K562 (cell line): ENCODE results near the gene DHX40. TPM values are rescaled to one million over a fixed set of nuclear protein-coding genes. Genes with fewer than 3 reads are reported as not detected.

ENCODE experiments used
- ATF3 ChIP-seq, 2 experiments: fragments of 450-650 bp in 1 of 2; sonication (generic) in 1 of 2; formaldehyde crosslinking in 1 of 2; IDR thresholded peaks in 1 of 2; conservative IDR thresholded peaks in 1 of 2; 2 replicates each; pipeline versions ENCODE4 v1.6.1 to v1.8.1; 2016 to 2023; ENCODE audit warnings: mild to moderate bottlenecking in 2 of 2, moderate library complexity in 2 of 2, inconsistent platforms in 1 of 2, missing genetic modification reagents in 1 of 2
- BCLAF1 ChIP-seq, 2 experiments: fragments of 450-650 bp in 1 of 2; IDR thresholded peaks; 2 replicates each; pipeline ENCODE4 v1.6.1; 2011 to 2017; ENCODE audit warnings: low read depth in 2 of 2, antibody characterized with exemption in 1 of 2, borderline replicate concordance in 1 of 2, low read length in 1 of 2, mild to moderate bottlenecking in 1 of 2, mixed read lengths in 1 of 2; ENCODE audit not compliant: control insufficient read depth in 1 of 2
- CBFB ChIP-seq: sonication (generic); formaldehyde crosslinking; IDR thresholded peaks from 2 replicates; pipeline ENCODE4 v1.4.0; 2020; ENCODE audit warnings: mild to moderate bottlenecking, missing genetic modification reagents
- ELF4 ChIP-seq: fragments of 450-650 bp; formaldehyde crosslinking; IDR thresholded peaks from 2 replicates; pipeline ENCODE4 v1.4.0; 2022; ENCODE audit warnings: missing genetic modification characterization
- FOXO4 ChIP-seq: fragments of 450-650 bp; formaldehyde crosslinking; IDR thresholded peaks from 2 replicates; pipeline ENCODE4 v1.4.0; 2020; ENCODE audit warnings: mild to moderate bottlenecking, moderate library complexity
- KDM1A ChIP-seq, 2 experiments: fragments of 450-650 bp; IDR thresholded peaks; 2 replicates each; pipeline ENCODE4 v1.6.1; 2016; ENCODE audit warnings: mild to moderate bottlenecking in 2 of 2
- NFIX ChIP-seq: fragments of 250-450 bp; sonication (Bioruptor Pico); IDR thresholded peaks from 2 replicates; pipeline ENCODE4 v1.4.0; 2020; ENCODE audit warnings: low read depth, mild to moderate bottlenecking, moderate library complexity
- NFRKB ChIP-seq: fragments of 450-650 bp; IDR thresholded peaks from 2 replicates; pipeline ENCODE4 v1.6.1; 2016; ENCODE audit warnings: low read depth
- RAD21 ChIP-seq, 2 experiments: fragments of 250-450 bp in 1 of 2; fragments of 450-650 bp in 1 of 2; sonication (Bioruptor Pico) in 1 of 2; formaldehyde crosslinking in 1 of 2; IDR thresholded peaks in 1 of 2; conservative IDR thresholded peaks in 1 of 2; 2 replicates each; pipeline versions ENCODE4 v1.4.0 to v1.8.0; 2020 to 2022; ENCODE audit warnings: mild to moderate bottlenecking in 2 of 2, moderate library complexity in 1 of 2
- SMARCE1 ChIP-seq: fragments of 450-650 bp; IDR thresholded peaks from 2 replicates; pipeline ENCODE4 v1.7.1; 2016; ENCODE audit warnings: mild to moderate bottlenecking
- TAF1 ChIP-seq: IDR thresholded peaks from 2 replicates; pipeline ENCODE4 v1.6.1; 2011; ENCODE audit warnings: mild to moderate bottlenecking, low read length, moderate library complexity; ENCODE audit not compliant: insufficient read depth, control insufficient read depth, severe bottlenecking; ENCODE audit errors: extremely low read depth
- ZNF124 ChIP-seq: sonication (generic); formaldehyde crosslinking; IDR thresholded peaks from 2 replicates; pipeline ENCODE4 v1.8.1; 2022; ENCODE audit warnings: missing genetic modification reagents
- polyA plus RNA-seq, 8 experiments: library from polyadenylated mRNA; depleted of rRNA in 4 of 8; stranded (reverse) in 5 of 8; unstranded in 3 of 8; fragments of >200 nt; fragmentation: Nextera tagmentation in 2 of 8; fragmentation: Illumina TruSeq in 1 of 8; extraction: Ambion mirVana in 2 of 8; extraction: Trizol in 1 of 8; gene quantifications; 2 replicates each; pipeline versions ENCODE4 v1.2.1 to v1.2.3, GENCODE V29; 2011 to 2014; ENCODE audit warnings: inconsistent platforms in 1 of 8, missing spikeins in 1 of 8
- total RNA-seq, 7 experiments: library from RNA; depleted of rRNA in 6 of 7; stranded (reverse); fragments of >200 nt in 6 of 7; fragmentation: Illumina TruSeq in 2 of 7; extraction: Trizol in 2 of 7; gene quantifications; 2 replicates each; pipeline versions ENCODE4 v1.2.1 to v1.2.3, GENCODE V29; 2011 to 2021; ENCODE audit warnings: low replicate concordance in 1 of 7
- TF ChIP-seq, protein P1 (sequence below): sonication (generic); formaldehyde crosslinking; IDR thresholded peaks from 2 replicates; pipeline ENCODE4 v1.8.0; 2022; ENCODE audit warnings: mild to moderate bottlenecking, missing genetic modification reagents
- TF ChIP-seq, protein P2 (sequence below): IDR thresholded peaks from 2 replicates; pipeline ENCODE4 v1.6.1; 2012; ENCODE audit warnings: low read depth, low read length, improper control_type of control experiment, borderline replicate concordance
- TF ChIP-seq, protein P3 (sequence below): fragments of 450-650 bp; formaldehyde crosslinking; IDR thresholded peaks from 2 replicates; pipeline ENCODE4 v1.4.0; 2020; ENCODE audit warnings: mild to moderate bottlenecking, moderate library complexity

DHX40 gene
- total and polyA plus RNA-seq, 9 of the 15 experiments (the other 6 are each of a cell fraction or from before 2014, with no cell fraction given), result 7.2 to 38.6 (median 18.7) TPM

DNA sequence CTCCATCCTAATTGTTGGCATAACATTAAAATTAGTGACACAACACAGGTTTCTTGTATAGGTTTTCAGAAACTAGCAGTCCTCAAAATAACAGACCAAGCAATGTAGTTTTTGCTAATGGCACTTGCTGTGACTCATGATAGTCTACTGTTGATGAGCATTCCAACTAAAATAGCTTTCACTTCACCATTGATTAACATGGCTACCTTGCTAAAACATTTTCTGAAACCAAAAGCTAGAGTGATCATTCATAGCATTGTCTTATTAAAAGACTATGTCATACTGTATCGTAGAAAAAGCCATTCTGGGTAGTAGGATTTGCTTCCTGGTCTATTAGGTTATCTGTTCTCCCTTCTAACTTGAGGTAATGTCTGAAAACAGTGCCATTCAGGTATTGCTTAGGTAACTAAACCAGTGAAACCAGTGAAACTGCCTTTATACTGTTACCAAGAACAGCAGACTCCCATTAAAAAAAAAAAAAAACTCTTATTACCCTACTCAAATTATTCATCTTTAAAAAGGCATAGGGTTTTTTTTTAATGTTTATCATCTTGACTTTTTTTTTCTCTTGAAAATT lies 51.8 kb downstream of the DHX40 start (continued):
- TF ChIP-seq BCLAF1 (IDR thresholded peaks at IDR 0.05; ENCODE audit: borderline replicate concordance in 1 of 2, control insufficient read depth in 1 of 2, low read depth in 2 of 2, low read length in 1 of 2), result 0 out of 4 replicates have a peak, but pooled peaks of 1 of the 2 experiments have one; percentile 12
- TF ChIP-seq, protein P1, sequence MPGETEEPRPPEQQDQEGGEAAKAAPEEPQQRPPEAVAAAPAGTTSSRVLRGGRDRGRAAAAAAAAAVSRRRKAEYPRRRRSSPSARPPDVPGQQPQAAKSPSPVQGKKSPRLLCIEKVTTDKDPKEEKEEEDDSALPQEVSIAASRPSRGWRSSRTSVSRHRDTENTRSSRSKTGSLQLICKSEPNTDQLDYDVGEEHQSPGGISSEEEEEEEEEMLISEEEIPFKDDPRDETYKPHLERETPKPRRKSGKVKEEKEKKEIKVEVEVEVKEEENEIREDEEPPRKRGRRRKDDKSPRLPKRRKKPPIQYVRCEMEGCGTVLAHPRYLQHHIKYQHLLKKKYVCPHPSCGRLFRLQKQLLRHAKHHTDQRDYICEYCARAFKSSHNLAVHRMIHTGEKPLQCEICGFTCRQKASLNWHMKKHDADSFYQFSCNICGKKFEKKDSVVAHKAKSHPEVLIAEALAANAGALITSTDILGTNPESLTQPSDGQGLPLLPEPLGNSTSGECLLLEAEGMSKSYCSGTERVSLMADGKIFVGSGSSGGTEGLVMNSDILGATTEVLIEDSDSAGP, result no peak
- TF ChIP-seq, protein P2, sequence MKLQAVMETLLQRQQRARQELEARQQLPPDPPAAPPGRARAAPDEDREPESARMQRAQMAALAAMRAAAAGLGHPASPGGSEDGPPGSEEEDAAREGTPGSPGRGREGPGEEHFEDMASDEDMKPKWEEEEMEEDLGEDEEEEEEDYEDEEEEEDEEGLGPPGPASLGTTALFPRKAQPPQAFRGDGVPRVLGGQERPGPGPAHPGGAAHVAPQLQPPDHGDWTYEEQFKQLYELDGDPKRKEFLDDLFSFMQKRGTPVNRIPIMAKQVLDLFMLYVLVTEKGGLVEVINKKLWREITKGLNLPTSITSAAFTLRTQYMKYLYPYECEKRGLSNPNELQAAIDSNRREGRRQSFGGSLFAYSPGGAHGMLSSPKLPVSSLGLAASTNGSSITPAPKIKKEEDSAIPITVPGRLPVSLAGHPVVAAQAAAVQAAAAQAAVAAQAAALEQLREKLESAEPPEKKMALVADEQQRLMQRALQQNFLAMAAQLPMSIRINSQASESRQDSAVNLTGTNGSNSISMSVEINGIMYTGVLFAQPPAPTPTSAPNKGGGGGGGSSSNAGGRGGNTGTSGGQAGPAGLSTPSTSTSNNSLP, result no peak
- peak; percentile 15; the same call in 1 of the 2 replicates for TF ChIP-seq ATF3 (IDR thresholded peaks at IDR 0.05)
- TF ChIP-seq ATF3 (CRISPR knock-in tag; conservative IDR thresholded peaks at IDR 0.05), result no peak
- TF ChIP-seq FOXO4, result no peak
- TF ChIP-seq NFRKB, result peak; percentile 25; the same call in 1 of the 2 replicates
- TF ChIP-seq RAD21 (CRISPR knock-in tag; conservative IDR thresholded peaks at IDR 0.05 in 1 of 2, IDR thresholded peaks at IDR 0.05 in 1 of 2), result no peak
- no peak for TF ChIP-seq NFIX
- peak; percentile 4; the same call in 1 of the 2 replicates for TF ChIP-seq ELF4 (CRISPR knock-in tag)
- TF ChIP-seq, protein P3, sequence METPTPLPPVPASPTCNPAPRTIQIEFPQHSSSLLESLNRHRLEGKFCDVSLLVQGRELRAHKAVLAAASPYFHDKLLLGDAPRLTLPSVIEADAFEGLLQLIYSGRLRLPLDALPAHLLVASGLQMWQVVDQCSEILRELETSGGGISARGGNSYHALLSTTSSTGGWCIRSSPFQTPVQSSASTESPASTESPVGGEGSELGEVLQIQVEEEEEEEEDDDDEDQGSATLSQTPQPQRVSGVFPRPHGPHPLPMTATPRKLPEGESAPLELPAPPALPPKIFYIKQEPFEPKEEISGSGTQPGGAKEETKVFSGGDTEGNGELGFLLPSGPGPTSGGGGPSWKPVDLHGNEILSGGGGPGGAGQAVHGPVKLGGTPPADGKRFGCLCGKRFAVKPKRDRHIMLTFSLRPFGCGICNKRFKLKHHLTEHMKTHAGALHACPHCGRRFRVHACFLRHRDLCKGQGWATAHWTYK (CRISPR knock-in tag), result 0 out of 2 replicates have a peak, but pooled peaks have one; percentile 24
- no peak for TF ChIP-seq ZNF124 (CRISPR knock-in tag)
- peak; percentile 13; the same call in 1 of the 2 replicates for TF ChIP-seq SMARCE1
- TF ChIP-seq CBFB, result no peak
- no peak for TF ChIP-seq TAF1
- 0 out of 4 replicates have a peak, but pooled peaks of 1 of the 2 experiments have one; percentile 10 for TF ChIP-seq KDM1A (IDR thresholded peaks at IDR 0.05)
